ENCODE data around the gene DCP1B.

The DCP1B gene

DNA sequence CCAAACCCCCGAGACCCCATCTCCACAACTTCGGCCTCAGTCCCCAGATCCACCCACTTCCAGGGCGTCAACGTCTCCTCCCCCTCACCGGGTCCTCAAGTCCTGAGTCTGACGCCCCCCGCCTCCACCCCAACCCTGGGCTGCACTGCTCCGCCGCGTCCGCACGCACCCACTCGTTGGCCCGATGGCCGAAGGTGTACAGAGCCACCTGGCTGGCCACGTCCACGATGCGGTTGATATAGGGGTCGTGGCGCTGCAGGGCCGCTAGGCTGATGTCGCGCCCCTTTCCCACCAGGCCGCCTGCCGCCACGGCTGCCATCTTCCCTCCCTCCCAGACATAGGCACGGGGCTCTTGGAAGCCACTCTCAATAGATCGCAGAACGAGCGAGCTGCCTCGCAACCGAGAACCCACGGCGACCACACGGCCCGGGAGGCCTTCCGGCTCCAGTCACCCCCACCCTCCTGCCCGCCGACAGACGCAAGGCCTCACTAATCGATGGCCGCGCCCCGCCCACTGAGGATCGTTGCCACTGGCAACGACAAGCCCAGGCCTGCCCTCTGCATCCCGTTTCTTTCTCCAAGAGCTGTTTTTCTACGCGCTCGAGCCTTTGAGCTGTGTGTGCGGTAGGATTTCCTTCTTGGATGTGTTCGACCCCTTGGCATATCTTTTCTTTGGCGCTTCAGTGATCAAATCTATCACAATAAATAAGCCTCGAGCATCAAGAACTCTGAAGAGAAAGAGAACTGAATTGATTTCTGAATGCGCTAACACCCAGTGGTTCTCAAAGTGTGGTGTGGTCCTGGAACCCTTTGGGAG, at the start of gene DCP1B:
Gene DCP1B, minus strand, starts transcription at position 345 of the 817 bp plus-strand sequence. Its CDS starts 26 bp downstream, at position 319.
- peak; percentile 93 for DNase-seq

DNA sequence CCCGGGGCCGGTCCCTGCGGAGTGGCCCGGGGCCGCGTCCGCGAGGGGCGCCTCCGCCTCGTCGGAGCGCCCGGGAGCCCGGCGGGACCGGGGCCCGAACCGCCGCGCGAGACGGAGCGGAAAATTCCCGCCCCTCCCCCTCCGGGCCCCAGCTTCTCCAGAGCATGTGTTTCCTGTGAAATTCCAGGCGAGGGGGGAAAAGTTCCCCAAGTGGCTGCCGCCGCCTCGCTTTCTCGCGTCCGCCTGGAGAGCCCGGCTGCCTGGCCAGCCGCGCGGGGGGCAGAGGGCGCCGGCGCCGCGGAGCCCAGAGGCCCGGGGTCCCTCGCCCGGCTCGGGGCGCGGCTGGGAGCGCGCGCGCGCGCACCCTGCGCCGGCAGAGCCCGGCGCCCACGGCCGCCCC, 49.4 kb upstream of the DCP1B start:
- DNase-seq: no peak

DNA sequence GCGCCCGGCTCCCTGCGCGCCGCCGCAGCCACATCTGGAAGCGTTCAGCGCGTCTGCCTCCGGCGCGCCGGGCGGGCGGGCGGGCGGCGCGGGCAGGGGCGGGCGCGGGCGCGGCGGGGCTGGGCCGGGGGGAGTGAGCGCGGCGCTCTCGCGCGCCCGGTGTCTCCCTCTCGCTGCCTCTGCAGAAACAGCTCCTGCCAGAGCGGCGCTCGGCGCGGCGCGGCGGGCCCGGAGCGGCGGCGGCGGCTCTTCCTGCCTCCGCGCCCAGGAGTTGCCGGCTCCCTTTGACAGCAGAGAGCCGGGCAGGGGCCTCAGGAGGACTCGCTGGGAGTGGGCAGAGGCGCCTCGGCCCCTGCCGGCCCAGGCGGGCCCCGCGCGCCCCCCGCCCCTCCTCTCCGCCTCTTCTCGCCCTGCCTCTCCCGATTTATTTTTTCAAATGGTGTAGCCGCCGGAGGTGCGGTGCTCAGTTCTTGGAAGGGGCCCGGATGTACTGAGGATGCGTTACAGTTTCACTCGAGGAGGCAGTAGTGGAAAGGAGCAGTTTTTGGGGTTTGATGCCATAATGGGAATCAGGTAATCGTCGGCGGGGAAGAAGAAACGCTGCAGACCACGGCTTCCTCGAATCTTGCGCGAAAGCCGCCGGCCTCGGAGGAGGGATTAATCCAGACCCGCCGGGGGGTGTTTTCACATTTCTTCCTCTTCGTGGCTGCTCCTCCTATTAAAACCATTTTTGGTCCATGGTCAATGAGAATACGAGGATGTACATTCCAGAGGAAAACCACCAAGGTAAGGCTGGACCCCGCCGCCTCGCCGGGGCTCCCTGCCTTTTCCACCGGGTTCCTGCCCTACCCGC, 48.8 kb upstream of the DCP1B start, which contains the start of gene CACNA1C:
Gene CACNA1C, plus strand, starts transcription at position 162 of the 853 bp plus-strand sequence. Its CDS starts 576 bp downstream, at position 738.
- peak; percentile 53 for DNase-seq

DNA sequence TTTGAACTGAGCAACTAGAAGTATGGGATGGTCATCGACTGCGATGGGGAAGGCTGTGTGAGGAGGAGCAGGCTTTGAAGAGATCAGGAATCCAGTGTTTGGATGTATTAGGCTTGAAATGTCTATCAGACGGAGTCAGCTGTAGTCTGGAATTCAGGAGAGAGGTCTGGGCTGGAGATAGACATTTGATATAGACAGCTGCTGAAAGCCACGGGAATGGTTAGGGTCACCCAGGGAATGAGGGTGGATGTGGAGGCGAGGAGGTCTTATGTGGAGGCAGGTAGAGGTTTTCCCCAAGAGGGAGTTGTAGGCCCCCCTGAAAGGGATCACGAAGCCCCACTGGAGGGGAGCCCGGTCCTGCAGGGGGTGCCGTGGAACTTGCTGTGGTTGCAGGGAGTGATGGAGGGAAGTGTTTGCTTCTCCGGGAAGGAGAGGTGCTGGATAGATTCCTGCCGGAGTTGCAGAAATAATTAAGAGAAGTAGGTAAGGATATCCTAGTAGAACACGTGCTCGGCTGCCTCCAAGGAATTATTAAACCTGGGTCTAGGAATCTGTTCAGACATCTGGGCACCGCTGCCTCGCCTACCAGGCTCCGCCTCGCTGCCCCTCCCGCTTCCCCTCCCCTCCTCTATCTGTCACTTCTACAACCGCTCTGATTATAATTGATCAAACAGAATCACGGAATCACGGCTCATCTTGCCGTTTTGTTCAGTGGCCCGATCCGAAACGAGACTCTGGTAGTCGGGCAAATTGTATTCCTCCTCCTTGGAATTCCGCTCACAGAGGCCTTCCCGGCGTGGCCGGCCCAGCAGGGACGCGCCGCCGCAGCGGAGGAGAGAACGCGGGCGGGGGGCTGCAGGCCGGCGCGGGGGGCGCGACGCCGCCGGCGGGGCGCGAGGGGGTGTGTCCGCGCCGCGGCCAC, 47.7 kb upstream of the DCP1B start:
- DNase-seq: no peak

DNA sequence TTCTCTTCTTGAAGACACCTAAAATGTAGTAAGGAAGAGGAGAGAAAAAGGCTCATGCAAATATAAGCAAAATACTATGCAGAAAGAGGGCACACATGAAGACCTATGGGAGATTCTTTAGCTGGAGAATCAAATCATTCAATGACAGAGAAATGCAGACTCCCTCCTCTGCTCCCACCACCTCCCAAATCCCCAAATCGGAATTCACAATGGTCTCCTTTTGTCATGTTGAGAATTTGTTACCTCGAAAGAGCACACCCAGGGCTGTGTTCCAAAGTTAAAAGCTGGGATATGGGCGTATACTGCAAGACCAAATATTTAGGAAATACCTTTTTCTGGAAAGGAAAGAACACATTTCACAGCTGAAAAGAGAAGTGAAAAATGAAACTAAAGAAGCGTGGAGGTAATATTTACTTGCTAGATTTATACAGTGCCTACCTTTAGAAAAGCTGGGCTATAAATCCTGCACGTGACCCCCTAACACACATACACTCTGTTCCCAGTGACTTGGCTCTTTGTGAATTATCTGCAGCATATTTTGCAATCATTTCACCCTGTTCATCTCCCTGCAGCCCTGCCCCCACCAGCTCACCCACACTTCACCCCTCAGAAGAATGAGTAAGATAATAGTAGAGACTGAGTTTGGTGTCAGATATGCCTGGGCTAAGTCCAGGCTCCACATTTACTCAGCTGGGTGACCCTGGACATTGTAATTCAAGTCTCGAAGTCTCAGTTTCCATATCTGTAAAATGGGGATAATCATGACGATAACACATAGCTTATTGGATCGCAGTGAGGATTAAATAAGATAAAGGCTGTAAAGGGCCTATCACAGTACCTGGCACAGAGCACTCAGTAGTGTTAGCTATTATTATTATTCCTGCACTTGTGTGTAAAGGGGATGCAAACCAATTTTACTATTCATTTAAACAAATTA, 45.6 kb upstream of the DCP1B start:
- peak; percentile 22 for DNase-seq

DNA sequence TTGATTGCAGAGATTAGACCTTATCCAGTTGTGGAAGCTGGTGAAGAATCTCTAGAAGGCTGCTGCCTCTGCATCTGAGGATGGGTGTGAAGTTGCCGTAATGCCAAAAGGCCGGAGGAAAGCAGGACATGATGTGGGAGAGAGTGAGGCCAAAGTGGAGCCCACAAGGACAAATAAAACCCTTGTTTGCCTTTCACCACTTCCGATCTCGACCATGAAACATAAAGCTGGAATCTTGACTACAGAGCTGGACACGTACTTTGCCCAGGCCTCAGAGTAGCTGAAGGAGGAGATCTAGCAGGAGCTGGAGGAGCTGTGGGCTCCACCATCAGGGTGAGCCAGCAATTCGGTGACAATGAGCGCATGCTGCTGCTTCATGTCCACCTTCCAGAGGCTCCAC, 43.5 kb upstream of the DCP1B start:
- no peak for DNase-seq

DNA sequence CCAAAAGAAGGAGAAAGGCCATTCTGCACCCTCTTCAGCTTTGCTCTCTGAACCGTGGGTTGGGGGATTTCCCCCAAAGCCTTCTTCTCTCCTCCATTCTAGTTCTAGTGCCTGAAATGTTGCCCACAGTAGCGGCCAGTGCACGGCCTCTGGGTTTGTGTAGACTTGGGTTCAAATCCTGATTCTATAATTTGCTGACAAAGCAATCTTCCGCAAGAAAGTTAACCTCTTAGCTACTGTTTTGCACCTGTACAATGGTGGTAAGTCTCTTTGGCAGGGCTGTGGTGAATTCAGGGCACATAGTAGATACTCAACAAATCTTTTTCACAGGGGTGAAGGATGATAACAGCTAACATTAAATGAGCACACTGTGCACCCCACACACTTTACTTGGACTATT, 42.7 kb upstream of the DCP1B start:
- no peak for DNase-seq

DNA sequence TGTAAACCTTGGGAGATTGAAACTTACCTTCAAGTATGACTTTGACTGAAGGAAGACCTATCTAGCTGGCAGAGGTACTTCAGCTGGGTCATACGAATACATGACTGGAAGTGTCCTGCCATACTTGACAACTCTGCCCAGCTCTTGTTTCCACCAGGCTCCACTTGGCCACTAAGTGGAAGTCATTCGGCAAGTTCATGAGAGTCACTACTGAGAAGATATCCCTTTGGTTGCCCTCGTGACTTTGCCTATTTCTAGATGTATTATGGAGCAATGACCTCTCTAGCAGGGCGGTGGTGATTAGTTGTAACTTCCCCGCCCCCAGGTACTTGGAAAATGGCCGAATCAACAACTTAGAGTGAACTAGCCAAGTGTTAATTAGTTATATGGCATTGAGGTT, 39.9 kb upstream of the DCP1B start:
- DNase-seq: no peak

DNA sequence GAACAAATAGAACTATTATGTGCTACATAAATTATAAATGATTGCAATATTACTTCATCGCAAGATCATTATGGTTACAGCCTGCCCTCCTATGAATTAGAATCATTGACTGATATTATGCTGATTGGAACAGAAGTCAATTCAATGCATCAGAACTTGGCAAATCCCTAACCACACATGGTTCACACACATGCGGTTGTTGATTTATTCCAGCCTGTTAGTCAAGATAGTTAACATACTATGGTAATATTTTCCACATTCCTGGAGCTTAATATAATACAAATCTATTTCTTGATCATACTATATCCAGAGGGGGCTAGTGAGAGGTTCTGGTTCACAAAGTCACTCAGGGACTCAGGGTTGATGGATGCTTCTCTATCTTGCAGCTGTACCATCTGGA, 38.8 kb upstream of the DCP1B start:
- DNase-seq: no peak

DNA sequence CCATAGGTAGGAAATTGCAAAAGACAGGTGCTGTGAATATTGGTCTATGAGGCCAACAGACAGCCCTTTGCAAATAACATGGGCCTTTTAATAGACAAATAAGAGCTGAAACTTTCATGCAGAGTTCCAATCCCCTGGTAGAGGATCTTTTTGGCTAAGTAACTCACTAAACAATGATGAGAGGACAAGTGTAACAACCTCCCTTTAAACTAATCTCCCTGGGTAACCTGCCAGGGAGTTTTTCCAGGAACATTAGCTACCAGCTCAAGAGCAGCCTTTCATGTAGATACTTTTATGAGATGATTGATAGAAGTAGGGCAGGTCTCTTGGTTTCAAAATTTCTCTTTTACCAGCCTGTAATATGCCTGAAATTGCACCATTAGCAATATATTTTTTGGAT, 34.8 kb upstream of the DCP1B start:
- no peak for DNase-seq

DNA sequence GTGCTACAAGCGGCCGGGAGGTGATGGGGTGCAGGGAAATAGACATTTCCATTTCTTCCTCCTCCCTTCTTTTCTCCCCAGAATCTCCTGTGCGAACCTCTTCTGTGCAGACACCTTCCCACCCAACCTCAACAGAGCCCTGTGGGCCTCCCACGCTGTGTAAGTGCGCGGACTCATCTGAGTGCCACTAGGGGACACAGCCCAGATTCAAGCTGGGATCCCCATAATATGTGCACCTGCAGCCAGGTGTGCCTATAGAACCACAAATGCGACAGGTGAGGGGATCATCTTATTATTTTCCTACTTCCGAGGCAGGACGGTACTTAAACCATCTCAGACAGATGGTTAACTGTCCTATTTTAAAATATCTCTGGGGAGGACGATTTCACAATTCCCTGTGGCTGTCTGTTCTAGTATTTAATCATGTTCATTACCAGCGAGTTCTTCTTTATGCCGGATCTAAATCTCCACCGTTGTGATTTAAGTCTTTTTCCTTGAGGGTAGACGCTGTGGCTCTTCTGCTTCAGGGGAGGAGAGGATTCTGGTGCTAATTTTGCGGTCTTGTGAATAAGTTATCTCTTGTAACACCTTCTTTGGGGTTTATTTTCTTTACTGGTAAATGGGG, 31.3 kb upstream of the DCP1B start:
- DNase-seq: no peak

DNA sequence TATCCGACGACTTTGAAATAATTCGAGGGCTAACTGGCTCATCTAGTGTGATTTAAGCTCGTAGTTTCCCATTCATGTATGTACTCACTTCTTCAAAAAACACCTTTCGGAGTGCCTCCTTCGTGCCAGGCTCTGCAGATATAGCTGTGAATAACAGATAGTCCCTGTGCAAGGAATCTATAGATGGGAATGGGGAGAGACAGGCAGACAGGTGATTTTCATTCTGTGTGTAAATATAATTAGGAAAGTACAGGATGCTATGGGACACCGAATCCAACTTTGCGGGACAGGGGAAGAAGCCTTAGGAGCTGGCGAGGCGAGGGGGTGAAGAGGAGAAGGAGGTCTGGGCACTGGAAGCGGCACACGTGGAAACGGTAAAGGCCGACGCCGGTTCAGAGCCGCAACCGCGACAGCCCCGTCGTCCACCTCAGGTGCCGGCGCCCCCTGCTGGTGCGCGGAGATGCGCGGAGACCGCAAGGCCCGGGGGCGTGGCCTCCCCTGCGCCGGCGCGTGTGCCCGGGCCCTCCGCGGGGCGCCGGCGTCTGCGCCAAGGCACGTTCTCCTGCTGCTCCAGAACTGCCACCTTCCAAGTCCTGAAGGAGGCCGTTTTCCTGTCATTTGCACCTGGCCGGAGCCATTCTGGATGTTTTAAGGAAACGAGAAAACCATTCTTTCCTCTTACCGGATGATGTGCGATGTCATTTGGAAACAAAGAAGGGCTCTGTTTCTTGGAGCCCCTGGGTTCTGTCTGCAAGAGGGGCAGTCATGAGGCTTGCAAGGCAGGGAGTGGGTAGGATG, 30.6 kb upstream of the DCP1B start:
- peak; percentile 91 for DNase-seq

DNA sequence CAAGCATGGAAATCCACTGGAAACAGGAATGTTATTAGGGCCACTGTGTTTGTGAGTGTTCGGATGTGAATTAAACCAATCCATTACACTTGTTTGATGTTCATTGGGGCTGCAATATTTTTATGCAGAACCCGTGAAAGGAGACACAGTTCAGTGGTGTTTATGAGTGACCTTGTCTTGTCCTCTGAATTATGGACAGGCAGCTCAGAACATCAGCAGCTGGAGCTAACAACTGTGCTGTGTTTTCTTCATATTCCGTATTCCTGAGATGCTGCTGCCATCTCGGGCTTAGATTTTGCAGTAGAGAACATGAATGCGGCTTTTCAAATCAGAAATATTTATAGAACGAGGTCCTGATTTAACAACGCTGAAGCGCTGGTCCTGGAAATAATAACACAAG, 28.2 kb upstream of the DCP1B start:
- no peak for DNase-seq

DNA sequence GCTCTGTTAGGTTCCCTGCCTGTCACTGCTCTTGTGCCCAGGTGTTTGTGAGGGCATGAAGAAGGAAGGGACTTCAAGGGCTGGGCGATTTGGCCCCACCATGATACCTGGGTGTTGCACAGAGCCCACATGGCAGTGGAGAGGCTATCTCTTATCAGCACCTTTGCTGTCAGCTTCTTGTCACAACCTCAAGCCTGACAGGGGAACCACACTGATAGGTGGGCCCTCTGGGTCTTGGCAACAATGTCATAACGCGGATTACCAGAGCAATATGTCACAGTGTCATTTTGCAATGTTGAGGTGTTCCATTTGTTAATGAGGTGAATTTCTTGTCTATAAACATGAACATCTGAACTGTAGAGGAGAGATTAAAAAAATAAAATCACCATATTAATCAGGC, 25.6 kb upstream of the DCP1B start:
- DNase-seq: no peak

DNA sequence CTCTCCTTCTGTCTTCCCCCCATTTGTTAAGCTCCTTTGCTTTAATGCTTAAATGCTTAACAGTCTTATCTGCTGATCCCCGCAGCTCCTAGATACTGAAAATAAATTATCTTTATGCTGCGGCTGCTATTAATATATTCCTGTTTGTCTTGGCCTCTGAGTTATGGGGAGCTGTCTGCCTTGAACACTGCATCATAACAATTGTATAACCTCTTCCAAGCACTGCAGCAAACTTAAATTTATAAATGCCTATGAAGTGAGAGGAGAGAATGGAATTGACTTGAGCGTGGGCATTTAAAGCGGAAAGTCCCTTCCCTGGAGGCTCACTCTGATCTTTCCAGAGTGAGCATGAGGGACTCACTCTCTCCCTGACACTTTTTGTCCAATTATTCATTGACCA, 23.1 kb upstream of the DCP1B start:
- DNase-seq: no peak

DNA sequence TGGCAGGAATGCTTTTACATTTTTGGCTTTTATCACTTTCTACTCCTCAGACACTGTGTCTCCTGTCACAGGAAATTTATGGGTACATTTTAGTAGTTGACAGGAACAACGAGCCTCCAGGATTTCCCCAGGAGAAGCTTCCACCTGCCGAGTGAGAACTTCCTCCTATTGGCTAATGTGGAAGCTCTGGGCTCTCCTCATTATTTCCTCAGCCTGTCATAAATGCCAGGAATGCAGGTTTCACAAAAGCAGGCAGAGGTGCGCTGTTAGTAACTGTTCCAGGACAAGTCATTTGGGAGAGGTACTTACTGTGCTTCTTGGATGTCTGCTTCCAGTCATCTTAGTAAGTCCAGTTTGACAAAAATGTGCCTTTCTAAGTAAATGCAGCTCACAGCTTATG, 19.1 kb upstream of the DCP1B start:
- no peak for DNase-seq

DNA sequence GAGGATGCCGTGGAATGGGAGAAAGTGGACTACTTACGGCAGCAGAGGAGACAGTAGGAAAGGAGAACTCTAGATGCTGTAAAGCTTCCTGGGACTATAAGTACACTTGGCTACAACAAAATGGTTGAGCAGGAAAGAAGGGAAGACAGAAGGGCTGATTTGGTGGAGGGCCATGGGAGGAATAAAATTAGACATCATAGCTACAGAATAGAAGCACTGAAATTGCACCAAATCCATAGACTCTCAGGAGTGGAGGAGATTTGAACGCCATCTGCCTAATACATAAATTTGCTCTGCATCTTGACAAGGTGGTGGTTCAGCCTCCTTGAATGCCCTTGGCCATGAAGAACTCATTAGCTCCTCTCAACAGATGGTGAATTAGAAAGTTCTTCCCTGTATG, 16.3 kb upstream of the DCP1B start:
- DNase-seq: no peak

DNA sequence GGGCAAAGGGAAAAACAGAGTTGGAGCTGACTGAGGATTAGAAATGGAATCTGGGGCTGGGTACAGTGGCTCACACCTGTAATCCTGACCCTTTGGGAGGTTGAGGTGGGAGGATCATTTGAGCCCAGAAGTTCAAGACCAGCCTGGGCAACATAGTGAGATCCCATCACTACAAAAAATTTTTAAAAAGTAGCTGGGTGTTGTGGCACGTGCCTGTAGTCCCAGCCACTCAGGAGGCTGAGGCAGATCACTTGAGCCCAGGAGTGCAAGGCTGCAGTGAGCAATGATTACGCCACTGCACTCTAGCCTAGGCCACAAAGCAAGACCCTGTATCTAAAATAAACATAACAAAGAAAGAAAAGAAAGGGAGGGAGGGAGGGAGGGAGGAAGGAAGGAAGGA, 14.9 kb upstream of the DCP1B start:
- DNase-seq: no peak

DNA sequence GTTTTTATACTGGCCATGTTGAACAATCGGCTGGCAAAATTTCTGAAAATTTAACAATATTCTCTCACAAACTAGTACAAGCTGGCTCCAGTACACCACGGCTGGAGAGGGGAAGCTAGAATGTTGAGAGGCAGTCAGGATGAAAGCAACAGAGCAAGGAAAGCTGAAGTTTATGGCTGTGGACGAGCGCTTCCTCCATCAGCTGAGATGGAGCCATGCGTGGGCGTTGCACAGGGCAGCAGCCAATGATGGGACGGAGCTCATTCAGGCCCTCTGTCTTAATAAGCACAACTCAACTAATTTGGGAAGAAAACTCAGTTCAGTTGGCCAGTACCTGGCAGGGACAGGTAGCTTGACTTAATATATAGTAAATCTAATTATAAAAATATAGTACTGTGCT, 14.1 kb upstream of the DCP1B start:
- DNase-seq: no peak

DNA sequence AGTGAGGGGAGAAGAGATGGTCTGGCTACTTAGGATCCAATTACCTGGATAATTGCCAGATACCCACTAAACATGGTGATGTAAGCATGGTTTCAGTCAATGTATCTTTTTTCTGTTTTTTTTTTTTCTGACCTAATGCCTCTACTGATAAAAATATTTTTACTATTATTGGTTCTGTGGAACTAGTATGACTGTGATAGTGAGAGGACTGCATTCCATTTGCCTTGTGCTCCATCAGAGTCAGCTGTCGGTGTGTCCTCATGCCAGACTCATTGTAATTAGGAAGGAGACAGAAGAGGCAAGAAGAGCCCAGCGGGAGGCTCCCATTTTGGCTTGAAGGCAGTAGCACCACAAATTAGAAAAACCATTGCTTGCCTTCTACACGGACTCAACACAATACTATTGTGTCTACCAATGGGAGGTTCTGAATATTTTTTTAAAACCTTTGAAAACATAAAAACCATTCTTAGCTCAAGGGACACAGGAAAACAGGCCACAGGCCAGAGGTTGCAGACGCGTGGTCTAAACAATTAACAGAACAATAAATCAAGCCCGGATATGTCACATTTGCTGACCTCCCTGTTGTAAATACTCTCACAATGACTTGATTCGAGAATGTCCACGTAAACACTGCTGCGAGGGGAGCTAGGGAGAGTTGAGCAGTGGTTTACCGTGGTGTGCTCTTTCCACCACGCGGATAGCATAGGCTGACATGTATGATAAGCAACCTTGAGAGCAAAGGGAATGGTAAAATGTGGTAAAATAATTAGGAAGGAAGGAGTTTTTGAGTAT, 13.5 kb upstream of the DCP1B start:
- DNase-seq: no peak

Data from RPMI8226 (cell line).